ENCODE measurements around the gene KCNQ1OT1.

Gene KCNQ1OT1

GRCh38 chr11:2744166-2744565 lies 44.4 kb upstream of the KCNQ1OT1 start:
- CTCF ChIA-PET, result interaction anchor here (0.6 kb wide), 2 partner anchors 47 to 136 kb away, joined by 3 to 4 read pairs; no protein-coding TSS in a partner anchor
- POLR2A ChIA-PET, result no interaction called here
- no peak for TF ChIP-seq KLF10 (tag by site-specific recombination; IDR thresholded peaks at IDR 0.05)
- TF ChIP-seq ZNF214 (tag by site-specific recombination; IDR thresholded peaks at IDR 0.05; ENCODE audit: borderline replicate concordance), result no peak
- TF ChIP-seq ZFP69B (tag by site-specific recombination; IDR thresholded peaks at IDR 0.05), result no peak
- no peak for TF ChIP-seq KLF16 (tag by site-specific recombination; IDR thresholded peaks at IDR 0.05)
- TF ChIP-seq ZNF211 (tag by site-specific recombination; IDR thresholded peaks at IDR 0.05; ENCODE audit: low read depth), result no peak
- Histone ChIP-seq H3K9me3 (ENCODE audit: control insufficient read depth, insufficient read depth, low read depth, low read length) (no peaks in the 10 kb centered on the region), H3K4me3 (ENCODE audit: low read depth, low read length) (no peak overlapping the region), H3K27ac (ENCODE audit: extremely low read depth, low read depth, low read length) (no peak overlapping the region), H3K4me1 (ENCODE audit: control insufficient read depth, insufficient read depth, low read length) (no peaks in the 10 kb centered on the region), H3K36me3 (ENCODE audit: control insufficient read depth in 2 of 2, insufficient read depth in 1 of 2, low read length in 2 of 2) (no peaks in the 10 kb centered on the region)

GRCh38 chr11:2743427-2744110 lies 43.8 kb upstream of the KCNQ1OT1 start:
- ChIA-PET POLR2A (no interaction called here), CTCF (interaction anchor here (0.6 kb wide), 1 partner anchor 46 kb away, joined by 3 read pairs; no protein-coding TSS in a partner anchor)
- no peaks in the 10 kb centered on the region for H3K4me1 ChIP-seq (ENCODE audit: control insufficient read depth, insufficient read depth, low read length)
- no peak overlapping the region for H3K27ac ChIP-seq (ENCODE audit: extremely low read depth, low read depth, low read length)
- TF ChIP-seq BCL6B (tag by site-specific recombination; IDR thresholded peaks at IDR 0.05), result no peak
- H3K9me3 ChIP-seq (ENCODE audit: control insufficient read depth, insufficient read depth, low read depth, low read length), result no peaks in the 10 kb centered on the region
- no peak overlapping the region for H3K4me3 ChIP-seq (ENCODE audit: low read depth, low read length)
- no peaks in the 10 kb centered on the region for H3K36me3 ChIP-seq (ENCODE audit: control insufficient read depth in 2 of 2, insufficient read depth in 1 of 2, low read length in 2 of 2)

- Histone ChIP-seq H3K4me1 (ENCODE audit: control insufficient read depth, insufficient read depth, low read length) (no peaks in the 10 kb centered on the region), H3K36me3 (ENCODE audit: control insufficient read depth in 2 of 2, insufficient read depth in 1 of 2, low read length in 2 of 2) (no peaks in the 10 kb centered on the region), H3K9me3 (ENCODE audit: control insufficient read depth, insufficient read depth, low read depth, low read length) (no peaks in the 10 kb centered on the region), H3K27ac (ENCODE audit: extremely low read depth, low read depth, low read length) (no peak overlapping the region), H3K4me3 (ENCODE audit: low read depth, low read length) (no peak overlapping the region)
- ChIA-PET POLR2A (no interaction called here), CTCF (no interaction called here)
- TF ChIP-seq BCL6B (tag by site-specific recombination; IDR thresholded peaks at IDR 0.05), result no peak
- TF ChIP-seq PRDM2 (tag by site-specific recombination; IDR thresholded peaks at IDR 0.05; ENCODE audit: borderline replicate concordance), result no peak
- TF ChIP-seq SCRT2 (tag by site-specific recombination; IDR thresholded peaks at IDR 0.05), result no peak
- no peak for TF ChIP-seq OVOL3 (tag by site-specific recombination; IDR thresholded peaks at IDR 0.05)
- TF ChIP-seq ZNF114 (tag by site-specific recombination; IDR thresholded peaks at IDR 0.05), result no peak
- no peak for TF ChIP-seq ZSCAN5A (tag by site-specific recombination; IDR thresholded peaks at IDR 0.05)
- no peak for TF ChIP-seq ZBTB6 (tag by site-specific recombination; IDR thresholded peaks at IDR 0.05)
- TF ChIP-seq ZNF704 (tag by site-specific recombination; IDR thresholded peaks at IDR 0.05), result no peak
Measured at GRCh38 chr11:2742611-2743426, 43.0 kb upstream of the KCNQ1OT1 start.

Data from HEK293 (cell line).